ENCODE data around the gene POLR2J. TPM values are rescaled to one million over a fixed set of nuclear protein-coding genes. Genes with fewer than 3 reads are reported as not detected.
A peak's percentile ranks its signal among the peaks of the same experiment; 100 is the strongest.

The POLR2J gene
- total and polyA plus RNA-seq, 4 donors, result 9.6 to 50.3 (median 30.5) TPM

DNA sequence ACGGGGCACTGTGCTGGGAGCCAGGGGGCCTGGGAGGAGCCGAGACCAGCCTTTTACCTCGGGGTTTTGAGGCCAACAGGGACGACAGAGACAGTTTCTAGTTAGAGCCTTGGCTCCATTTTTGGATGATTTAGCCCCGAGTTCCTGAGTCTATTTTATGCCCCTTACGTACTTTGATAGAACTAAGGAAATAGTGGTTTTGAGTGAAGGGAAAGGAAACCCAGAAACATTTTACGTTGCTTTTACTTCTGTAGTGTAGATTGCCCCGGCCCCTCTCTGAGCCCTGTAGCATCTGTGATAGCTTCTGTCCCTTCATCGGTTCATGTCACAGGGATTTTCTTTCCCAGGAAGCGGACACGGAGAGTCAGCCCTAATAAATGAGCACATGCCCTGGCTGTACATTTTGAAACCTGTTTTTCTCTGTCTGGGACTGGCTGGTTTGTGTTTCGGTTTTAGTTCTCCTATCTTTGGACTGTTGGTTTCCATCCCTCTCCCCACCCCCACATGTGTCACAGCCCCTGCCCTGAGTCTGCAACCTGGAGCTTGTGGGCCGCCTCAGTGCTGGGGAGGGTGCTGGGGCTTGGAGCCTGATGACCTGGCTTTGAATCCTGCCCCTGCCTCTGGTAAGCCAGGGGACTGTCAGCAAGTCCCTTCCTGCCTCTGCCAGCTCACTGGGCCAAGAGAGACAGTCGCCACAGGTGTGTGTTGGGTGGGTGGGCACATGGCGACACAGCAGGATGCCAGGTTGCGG lies 52.3 kb downstream of the POLR2J start:
- Histone ChIP-seq H3K4me3 (ENCODE audit: low read depth in 1 of 3, low read length in 3 of 3) (no peak overlapping the region), H3K27me3 (ENCODE audit: control insufficient read depth in 4 of 4, insufficient read depth in 4 of 4, low read length in 3 of 4) (no peaks in the 10 kb centered on the region), H3K36me3 (ENCODE audit: control insufficient read depth in 4 of 4, insufficient read depth in 3 of 4, low read depth in 1 of 4, low read length in 3 of 4) (peaks cover 2 to 29% (median 6%) of the 10 kb centered on the region in 4 donors), H3K9ac (ENCODE audit: low read depth in 1 of 2, low read length in 2 of 2) (peak overlapping the region in 1 of 2 donors; percentile 74), H3K9me3 (ENCODE audit: control insufficient read depth in 4 of 4, low read length in 3 of 4) (no peaks in the 10 kb centered on the region), H3K4me1 (ENCODE audit: control insufficient read depth in 4 of 4, insufficient read depth in 4 of 4, low read length in 3 of 4) (no peaks in the 10 kb centered on the region), H3K27ac (ENCODE audit: low read depth in 1 of 2, low read length in 2 of 2) (peak overlapping the region; percentile 70 to 77)
- DNase-seq (ENCODE audit: low spot score), result no peak
- 81% methylated on average over 16 of the region's 16 CpGs for WGBS
- TF ChIP-seq RAD21 (IDR thresholded peaks at IDR 0.05), result no peak
- no peak for TF ChIP-seq FOXA2 (IDR thresholded peaks at IDR 0.05)
- no peak for TF ChIP-seq SP1 (IDR thresholded peaks at IDR 0.05)
- TF ChIP-seq RXRA (IDR thresholded peaks at IDR 0.05), result no peak
- no peak for TF ChIP-seq HNF4G (IDR thresholded peaks at IDR 0.05)
- TF ChIP-seq FOXA1 (IDR thresholded peaks at IDR 0.05), result no peak
- TF ChIP-seq HNF4A (conservative IDR thresholded peaks at IDR 0.05), result no peak
- TF ChIP-seq ATF3 (IDR thresholded peaks at IDR 0.05), result no peak

DNA sequence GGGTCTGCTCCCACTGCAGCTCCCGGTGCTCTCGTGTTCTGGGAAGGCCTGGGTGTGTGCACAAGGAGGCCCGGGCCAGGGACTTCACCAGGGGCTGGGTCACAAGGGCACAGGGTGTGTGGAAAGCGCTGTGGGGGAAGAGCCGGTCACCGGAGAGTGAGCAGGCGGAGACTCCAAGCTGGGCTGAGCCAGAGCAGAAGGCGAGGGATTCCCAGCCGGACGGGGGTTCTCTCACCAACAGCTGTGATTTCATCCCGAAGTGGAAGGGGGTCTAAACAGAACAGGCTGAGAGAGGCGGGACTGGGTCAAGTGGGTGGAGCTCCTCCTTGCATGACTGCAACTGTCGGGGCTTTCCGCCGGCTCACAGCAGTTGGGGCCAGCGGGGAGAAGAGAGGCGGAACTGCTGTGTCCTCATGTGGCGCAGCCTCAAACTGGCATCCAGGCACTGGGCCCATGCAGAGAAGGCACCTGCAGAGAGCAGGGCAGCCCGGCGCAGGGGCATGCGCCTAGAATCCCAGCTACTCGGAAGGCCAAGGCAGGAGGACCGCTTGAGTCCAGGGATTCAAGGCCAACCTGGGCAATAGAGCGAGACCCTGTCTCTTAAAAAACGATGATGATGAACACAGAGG lies 53.0 kb downstream of the POLR2J start:
- 78% methylated on average over 25 of the region's 25 CpGs for WGBS
- H3K36me3 ChIP-seq (ENCODE audit: control insufficient read depth in 4 of 4, insufficient read depth in 3 of 4, low read depth in 1 of 4, low read length in 3 of 4), result peaks cover 2 to 32% (median 11%) of the 10 kb centered on the region in 4 donors
- H3K4me1 ChIP-seq (ENCODE audit: control insufficient read depth in 4 of 4, insufficient read depth in 4 of 4, low read length in 3 of 4), result no peaks in the 10 kb centered on the region
- TF ChIP-seq NR2F2 (IDR thresholded peaks at IDR 0.05) (no peak), SP1 (IDR thresholded peaks at IDR 0.05) (no peak), ATF3 (IDR thresholded peaks at IDR 0.05) (no peak), HNF4A (conservative IDR thresholded peaks at IDR 0.05) (no peak), FOXA2 (IDR thresholded peaks at IDR 0.05) (no peak), FOXA1 (IDR thresholded peaks at IDR 0.05) (no peak), YY1 (IDR thresholded peaks at IDR 0.05) (no peak), HNF4G (IDR thresholded peaks at IDR 0.05) (no peak), REST (IDR thresholded peaks at IDR 0.05) (no peak), JUND (IDR thresholded peaks at IDR 0.05) (no peak), RAD21 (IDR thresholded peaks at IDR 0.05) (no peak), MAX (IDR thresholded peaks at IDR 0.05) (no peak), GABPA (IDR thresholded peaks at IDR 0.05 in 1 of 2, conservative IDR thresholded peaks at IDR 0.05 in 1 of 2) (no peak), ZBTB33 (IDR thresholded peaks at IDR 0.05) (no peak)
- TF ChIP-seq, protein P1, sequence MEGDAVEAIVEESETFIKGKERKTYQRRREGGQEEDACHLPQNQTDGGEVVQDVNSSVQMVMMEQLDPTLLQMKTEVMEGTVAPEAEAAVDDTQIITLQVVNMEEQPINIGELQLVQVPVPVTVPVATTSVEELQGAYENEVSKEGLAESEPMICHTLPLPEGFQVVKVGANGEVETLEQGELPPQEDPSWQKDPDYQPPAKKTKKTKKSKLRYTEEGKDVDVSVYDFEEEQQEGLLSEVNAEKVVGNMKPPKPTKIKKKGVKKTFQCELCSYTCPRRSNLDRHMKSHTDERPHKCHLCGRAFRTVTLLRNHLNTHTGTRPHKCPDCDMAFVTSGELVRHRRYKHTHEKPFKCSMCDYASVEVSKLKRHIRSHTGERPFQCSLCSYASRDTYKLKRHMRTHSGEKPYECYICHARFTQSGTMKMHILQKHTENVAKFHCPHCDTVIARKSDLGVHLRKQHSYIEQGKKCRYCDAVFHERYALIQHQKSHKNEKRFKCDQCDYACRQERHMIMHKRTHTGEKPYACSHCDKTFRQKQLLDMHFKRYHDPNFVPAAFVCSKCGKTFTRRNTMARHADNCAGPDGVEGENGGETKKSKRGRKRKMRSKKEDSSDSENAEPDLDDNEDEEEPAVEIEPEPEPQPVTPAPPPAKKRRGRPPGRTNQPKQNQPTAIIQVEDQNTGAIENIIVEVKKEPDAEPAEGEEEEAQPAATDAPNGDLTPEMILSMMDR (IDR thresholded peaks at IDR 0.05; ENCODE audit: low read depth, low read length, missing input control), result no peak
- peak; percentile 59 for DNase-seq (ENCODE audit: low spot score)
- H3K9me3 ChIP-seq (ENCODE audit: control insufficient read depth in 4 of 4, low read length in 3 of 4), result no peaks in the 10 kb centered on the region
- no peak overlapping the region for H3K4me3 ChIP-seq (ENCODE audit: low read depth in 1 of 3, low read length in 3 of 3)
- peak overlapping the region; percentile 70 to 77 for H3K27ac ChIP-seq (ENCODE audit: low read depth in 1 of 2, low read length in 2 of 2)
- H3K27me3 ChIP-seq (ENCODE audit: control insufficient read depth in 4 of 4, insufficient read depth in 4 of 4, low read length in 3 of 4), result no peaks in the 10 kb centered on the region
- no peak overlapping the region for H3K9ac ChIP-seq (ENCODE audit: low read depth in 1 of 2, low read length in 2 of 2)
